Activated CD8-positive, alpha-beta memory T cell treated with anti-CD3 and anti-CD28 coated beads for 36 hours (primary cell): Measurements from ENCODE around the gene S1PR3. TPM values are rescaled to one million over a fixed set of nuclear protein-coding genes. Genes with fewer than 3 reads are reported as not detected.

ENCODE experiments used
- CTCF ChIA-PET: fragments of 350-600 bp; sonication (Branson Sonifier 250); formaldehyde crosslinking; loops from one replicate; lab custom pipeline; 2021; ENCODE audit warnings: antibody characterized with exemption; lab: Charles Lee
- POLR2A ChIA-PET: fragments of 350-600 bp; sonication (Branson Sonifier 250); formaldehyde crosslinking; loops from one replicate; lab custom pipeline; 2021; ENCODE audit warnings: antibody characterized with exemption; lab: Charles Lee
- total RNA-seq, 2 experiments: library from RNA; stranded (reverse); gene quantifications; one replicate each; pipeline ENCODE4 v1.2.3, GENCODE V29; 2021

Gene S1PR3
- total RNA-seq, 2 experiments from 2014 or later: 0.59 to 0.67 TPM

- CTCF ChIA-PET: no interaction called here
- POLR2A ChIA-PET: no interaction called here
Measured at GRCh38 chr9:89005323-89005722, 14.1 kb downstream of the S1PR3 start.

GRCh38 chr9:89006267-89006666 is 15.0 kb downstream of the S1PR3 start:
- POLR2A ChIA-PET: no interaction called here
- CTCF ChIA-PET: no interaction called here

- ChIA-PET POLR2A (no interaction called here), CTCF (no interaction called here)
Measured at GRCh38 chr9:89006996-89007967, 16.0 kb downstream of the S1PR3 start.

GRCh38 chr9:89008055-89008743 is 16.9 kb downstream of the S1PR3 start:
- ChIA-PET CTCF (no interaction called here), POLR2A (no interaction called here)

- ChIA-PET POLR2A (no interaction called here), CTCF (no interaction called here)
Measured at GRCh38 chr9:89008744-89009545, 17.7 kb downstream of the S1PR3 start.

- CTCF ChIA-PET: no interaction called here
- POLR2A ChIA-PET: no interaction called here
Measured at GRCh38 chr9:89009546-89009840, 18.2 kb downstream of the S1PR3 start.

- CTCF ChIA-PET: interaction anchor here (0.6 to 0.8 kb wide), 2 partner anchors 9 to 40 kb away, joined by 3 read pairs; no protein-coding TSS in a partner anchor
Measured at GRCh38 chr9:89010056-89010455, 18.8 kb downstream of the S1PR3 start.

GRCh38 chr9:89010526-89011111 is 19.4 kb downstream of the S1PR3 start:
- POLR2A ChIA-PET: interaction anchor here (0.7 kb wide), 1 partner anchor 9 kb away, joined by 3 read pairs; no protein-coding TSS in a partner anchor
- CTCF ChIA-PET: interaction anchor here (0.8 kb wide), 1 partner anchor 10 kb away, joined by 3 read pairs; no protein-coding TSS in a partner anchor

More at GRCh38 chr9:89010056-89010455, 18.8 kb downstream of the S1PR3 start:
- POLR2A ChIA-PET: interaction anchor here (0.7 kb wide), 1 partner anchor 9 kb away, joined by 3 read pairs; no protein-coding TSS in a partner anchor

GRCh38 chr9:89011683-89012082 is 20.4 kb downstream of the S1PR3 start:
- POLR2A ChIA-PET: no interaction called here

GRCh38 chr9:89012294-89013042 is 21.2 kb downstream of the S1PR3 start:
- POLR2A ChIA-PET: no interaction called here
- CTCF ChIA-PET: no interaction called here

More at GRCh38 chr9:89011683-89012082, 20.4 kb downstream of the S1PR3 start:
- CTCF ChIA-PET: no interaction called here

GRCh38 chr9:89013660-89014059 is 22.4 kb downstream of the S1PR3 start:
- ChIA-PET CTCF (no interaction called here), POLR2A (no interaction called here)

- CTCF ChIA-PET: no interaction called here
- POLR2A ChIA-PET: no interaction called here
Measured at GRCh38 chr9:89014153-89014552, 22.9 kb downstream of the S1PR3 start.

- ChIA-PET CTCF (interaction anchor here (0.6 kb wide), 1 partner anchor 1474 kb away, joined by 3 read pairs; no protein-coding TSS in a partner anchor), POLR2A (no interaction called here)
Measured at GRCh38 chr9:89015336-89015735, 24.1 kb downstream of the S1PR3 start.

- CTCF ChIA-PET: no interaction called here
- POLR2A ChIA-PET: no interaction called here
Measured at GRCh38 chr9:89020754-89021153, 29.5 kb downstream of the S1PR3 start.

- ChIA-PET CTCF (no interaction called here), POLR2A (no interaction called here)
Measured at GRCh38 chr9:89021154-89021803, 30.0 kb downstream of the S1PR3 start.

GRCh38 chr9:89022001-89022759 is 30.9 kb downstream of the S1PR3 start:
- CTCF ChIA-PET: no interaction called here
- POLR2A ChIA-PET: no interaction called here

GRCh38 chr9:89022902-89023301 is 31.6 kb downstream of the S1PR3 start:
- ChIA-PET CTCF (no interaction called here), POLR2A (no interaction called here)
